C4-2B (cell line): Measurements from ENCODE around the gene PLXNA4.

ENCODE experiments used
- CTCF ChIP-seq: fragments of 450-650 bp; conservative IDR thresholded peaks from 2 replicates; pipeline ENCODE4 v1.5.1; 2017; ENCODE audit warnings: mild to moderate bottlenecking
- ZFX ChIP-seq: fragments of 450-650 bp; IDR thresholded peaks from 2 replicates; pipeline ENCODE4 v1.6.1; 2017

GRCh38 chr7:132572526-132572925, 3.7 kb downstream of the PLXNA4 start:
- TF ChIP-seq CTCF, result no peak
- TF ChIP-seq ZFX, result no peak
